HepG2 (cell line): ENCODE data around the gene CLPTM1. TPM values are rescaled to one million over a fixed set of nuclear protein-coding genes. Genes with fewer than 3 reads are reported as not detected.

Experiments used
- ATAC-seq: fragments of 200-7000 bp; cut with Tn5 transposase; 3 replicates; pipeline ENCODE4 v1.9.1; 2020; ENCODE audit warnings: mild to moderate bottlenecking, moderate library complexity
- BruUV-seq: library from RNA; stranded (reverse); fragments of 400-500 nt; replicated peaks from 2 replicates; lab custom pipeline; 2021; lab: Mats Ljungman, UMichigan
- CTCF ChIA-PET: fragments of 300-600 bp; formaldehyde crosslinking; extraction: SDS; loops from one replicate; lab custom pipeline; 2021; ENCODE audit warnings: low total read pairs, inconsistent platforms, low intra/inter-chr PET ratio; lab: Yijun Ruan, JAX
- POLR2A ChIA-PET: fragments of 350-600 bp; sonication (Branson Sonifier 250); formaldehyde crosslinking; loops from one replicate; lab custom pipeline; 2020; ENCODE audit warnings: antibody characterized with exemption, inconsistent platforms; lab: Yijun Ruan, JAX
- DNase-seq: peaks from one replicate; pipeline ENCODE4 v3.0.0-alpha.2; 2015; ENCODE audit warnings: low spot score
- FAIRE-seq: peaks from 3 replicates; lab custom pipeline; 2011; peaks lifted over from hg19 to GRCh38; lab: Jason Lieb, UNC
- H2AFZ ChIP-seq: one replicate; pipeline ENCODE4 v1.6.1; 2011; ENCODE audit warnings: low read length, inconsistent platforms
- H3K27ac ChIP-seq: fragments of 300-600 bp; 3 replicates; pipeline ENCODE4 v1.8.0; 2011; ENCODE audit warnings: mixed run types, mild to moderate bottlenecking, mixed read lengths, low read length, inconsistent platforms; ENCODE audit not compliant: insufficient read depth; ENCODE audit errors: extremely low read length
- H3K27me3 ChIP-seq, 2 experiments: fragments of 200-600 bp in 1 of 2; 2 replicates in 1 of 2; 3 replicates in 1 of 2; pipeline versions ENCODE4 v1.6.0 to v1.8.0; 2011; ENCODE audit warnings: low read length in 2 of 2, mild to moderate bottlenecking in 2 of 2, moderate library complexity in 2 of 2, inconsistent platforms in 1 of 2; ENCODE audit not compliant: insufficient read depth in 2 of 2, control insufficient read depth in 1 of 2
- H3K36me3 ChIP-seq, 2 experiments: fragments of 200-600 bp in 1 of 2; replicated peaks in 1 of 2; 2 replicates in 1 of 2; 3 replicates in 1 of 2; pipeline versions ENCODE4 v1.5.1 to v1.8.0; 2011; ENCODE audit warnings: low read length in 2 of 2, inconsistent platforms in 1 of 2; ENCODE audit not compliant: insufficient read depth in 2 of 2, control insufficient read depth in 1 of 2
- H3K4me1 ChIP-seq: 2 replicates; pipeline ENCODE4 v1.5.1; 2012; ENCODE audit warnings: low read length, inconsistent platforms; ENCODE audit not compliant: insufficient read depth
- H3K4me2 ChIP-seq: 2 replicates; pipeline ENCODE4 v1.6.0; 2011; ENCODE audit warnings: low read depth, low read length, inconsistent platforms
- H3K4me3 ChIP-seq, 3 experiments: fragments of 200-600 bp in 1 of 3; sonication (generic), shearing (Covaris generic) in 1 of 3; replicated peaks in 1 of 3; 2 replicates each; pipeline ENCODE4 v1.5.1; 2011 to 2016; ENCODE audit warnings: low read length in 3 of 3, inconsistent platforms in 2 of 3, low read depth in 2 of 3, mild to moderate bottlenecking in 2 of 3, control low read depth in 1 of 3, mixed read lengths in 1 of 3; ENCODE audit not compliant: insufficient read depth in 1 of 3
- H3K79me2 ChIP-seq: one replicate; pipeline ENCODE4 v1.6.1; 2011; ENCODE audit warnings: low read length, inconsistent platforms; ENCODE audit not compliant: insufficient read depth
- H3K9ac ChIP-seq: 2 replicates; pipeline ENCODE4 v1.6.0; 2011; ENCODE audit warnings: mild to moderate bottlenecking, low read depth, low read length, inconsistent platforms; ENCODE audit not compliant: insufficient read depth
- H3K9me3 ChIP-seq: 2 replicates; pipeline ENCODE4 v1.5.1; 2012; ENCODE audit warnings: mild to moderate bottlenecking, low read length
- H4K20me1 ChIP-seq: 2 replicates; pipeline ENCODE4 v1.6.0; 2011; ENCODE audit warnings: inconsistent platforms, mild to moderate bottlenecking, low read length, moderate library complexity; ENCODE audit not compliant: insufficient read depth
- AGO2 ChIP-seq: fragments of 200-400 bp; formaldehyde crosslinking; optimal IDR thresholded peaks from 2 replicates; pipeline ENCODE3; 2017; ENCODE audit warnings: mild to moderate bottlenecking, low read depth, low read length, moderate library complexity
- KDM1A ChIP-seq: IDR thresholded peaks from 2 replicates; pipeline ENCODE4 v1.6.1; 2016; ENCODE audit warnings: missing compliant biosample characterization
- RBFOX2 ChIP-seq: fragments of 200-400 bp; formaldehyde crosslinking; IDR thresholded peaks from 2 replicates; pipeline ENCODE4 v1.6.1; 2017; ENCODE audit warnings: low read depth, mild to moderate bottlenecking, low read length
- ZMYM3 ChIP-seq: sonication (generic); formaldehyde crosslinking; IDR thresholded peaks from 2 replicates; pipeline ENCODE4 v1.5.1; 2020; ENCODE audit warnings: mild to moderate bottlenecking, missing genetic modification reagents
- ZNF629 ChIP-seq: sonication (generic); formaldehyde crosslinking; conservative IDR thresholded peaks from 2 replicates; pipeline ENCODE4 v1.5.0; 2020; ENCODE audit warnings: missing genetic modification reagents
- WGBS: methylation state at CpG from one replicate; pipeline ENCODE4 v1.1.6; 2017; ENCODE audit warnings: low lambda C conversion rate; 5-methylcytosine and 5-hydroxymethylcytosine counted together
- in situ Hi-C: cut with HindIII; loops from 2 replicates; pipeline ENCODE4 v1.10.0; 2017; ENCODE audit warnings: low pct_unique_long_range_greater_than_20kb; ENCODE audit not compliant: extremely low pct_ligation_motif_present
- intact Hi-C: fragments of 100-400 bp; cut with micrococcal nuclease; formaldehyde crosslinking; loops from one replicate; pipeline ENCODE4 v1.10.0; 2022; ENCODE audit not compliant: unreplicated experiment
- polyA plus RNA-seq, 8 experiments: library from polyadenylated mRNA; depleted of rRNA in 3 of 8; stranded (reverse) in 7 of 8; unstranded in 1 of 8; fragments of >200 nt; fragmentation: Illumina TruSeq in 4 of 8; extraction: Trizol in 4 of 8; gene quantifications; 2 replicates each; pipeline versions ENCODE4 v1.2.1 to v1.2.3, GENCODE V29; 2011 to 2016; ENCODE audit warnings: low read depth in 4 of 8, missing spikeins in 1 of 8, mixed read lengths in 1 of 8; ENCODE audit not compliant: insufficient read depth in 1 of 8
- total RNA-seq, 5 experiments: library from RNA; depleted of rRNA; stranded (reverse); fragments of >200 nt; fragmentation: Illumina TruSeq; extraction: Trizol; gene quantifications; 2 replicates each; pipeline ENCODE4 v1.2.3, GENCODE V29; 2016; ENCODE audit warnings: low read depth in 1 of 5
- TF ChIP-seq, protein P1 (sequence below): sonication (generic); formaldehyde crosslinking; IDR thresholded peaks from 2 replicates; pipeline ENCODE4 v1.8.1; 2023; ENCODE audit warnings: mild to moderate bottlenecking, missing genetic modification reagents
- TF ChIP-seq, protein P2 (sequence below): sonication (generic); formaldehyde crosslinking; conservative IDR thresholded peaks from 2 replicates; pipeline ENCODE4 v1.4.0; 2020; ENCODE audit warnings: missing genetic modification reagents
- TF ChIP-seq, protein P3 (sequence below): sonication (generic); formaldehyde crosslinking; IDR thresholded peaks from 2 replicates; pipeline ENCODE4 v1.4.0; 2020; ENCODE audit warnings: missing genetic modification reagents
- TF ChIP-seq, protein P4 (sequence below): IDR thresholded peaks from 2 replicates; pipeline ENCODE4 v1.6.1; 2016; ENCODE audit warnings: missing biosample characterization, missing genetic modification reagents, low read depth
- TF ChIP-seq, protein P5 (sequence below): sonication (generic); formaldehyde crosslinking; IDR thresholded peaks from 2 replicates; pipeline ENCODE4 v1.4.0; 2020; ENCODE audit warnings: missing genetic modification reagents

Gene CLPTM1
- total and polyA plus RNA-seq, 2 of the 13 experiments (the other 11 are each of a cell fraction or from before 2014, with no cell fraction given) = 34.9 to 42.8 TPM

DNA sequence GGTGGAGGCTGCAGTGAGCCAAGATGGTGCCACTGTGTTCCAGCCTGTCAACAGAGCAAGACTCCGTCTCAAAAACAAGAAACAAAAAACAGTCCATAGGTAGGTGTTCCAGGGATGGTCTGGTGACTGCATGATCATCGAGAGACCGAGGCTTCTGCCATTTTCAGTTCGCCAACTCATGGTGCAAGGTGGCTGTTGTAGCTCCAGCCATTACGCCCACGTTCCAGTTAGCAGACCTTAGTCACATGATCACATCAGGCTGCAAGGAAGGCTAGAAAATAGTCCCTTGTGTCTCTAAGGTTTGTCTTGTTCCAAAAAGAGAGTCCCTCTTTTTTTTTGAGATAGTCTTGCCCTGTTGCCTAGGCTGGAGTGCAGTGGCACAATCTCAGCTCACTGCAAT, 80.6 kb downstream of the CLPTM1 start:
- Histone ChIP-seq H3K27me3 (no peaks in the 10 kb centered on the region; a peak in 1 of 5 replicates), H3K4me3 (no peak overlapping the region), H3K4me1 (peaks cover 32% of the 10 kb centered on the region), H4K20me1 (peaks cover 16% of the 10 kb centered on the region; the same call in 1 of the 2 replicates), H3K4me2 (no peak overlapping the region), H3K36me3 (peaks cover 0 to 9% of the 10 kb centered on the region in 2 experiments; a peak in 3 of 5 replicates), H3K9me3 (no peaks in the 10 kb centered on the region), H3K9ac (no peak overlapping the region), H3K27ac (no peak overlapping the region), H3K79me2 (peaks cover 18% of the 10 kb centered on the region), H2AFZ (no peak overlapping the region)
- intact Hi-C loops = no loop called here
- ATAC-seq = no peak
- FAIRE-seq = no peak
- WGBS = 92% methylated on average over 6 of the region's 6 CpGs
- BruUV-seq = no TSS peak
- TF ChIP-seq, protein P1, sequence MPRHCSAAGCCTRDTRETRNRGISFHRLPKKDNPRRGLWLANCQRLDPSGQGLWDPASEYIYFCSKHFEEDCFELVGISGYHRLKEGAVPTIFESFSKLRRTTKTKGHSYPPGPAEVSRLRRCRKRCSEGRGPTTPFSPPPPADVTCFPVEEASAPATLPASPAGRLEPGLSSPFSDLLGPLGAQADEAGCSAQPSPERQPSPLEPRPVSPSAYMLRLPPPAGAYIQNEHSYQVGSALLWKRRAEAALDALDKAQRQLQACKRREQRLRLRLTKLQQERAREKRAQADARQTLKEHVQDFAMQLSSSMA (CRISPR knock-in tag) = no peak
- TF ChIP-seq ZMYM3 = peak; percentile 43; the same call in 1 of the 2 replicates
- TF ChIP-seq, protein P2, sequence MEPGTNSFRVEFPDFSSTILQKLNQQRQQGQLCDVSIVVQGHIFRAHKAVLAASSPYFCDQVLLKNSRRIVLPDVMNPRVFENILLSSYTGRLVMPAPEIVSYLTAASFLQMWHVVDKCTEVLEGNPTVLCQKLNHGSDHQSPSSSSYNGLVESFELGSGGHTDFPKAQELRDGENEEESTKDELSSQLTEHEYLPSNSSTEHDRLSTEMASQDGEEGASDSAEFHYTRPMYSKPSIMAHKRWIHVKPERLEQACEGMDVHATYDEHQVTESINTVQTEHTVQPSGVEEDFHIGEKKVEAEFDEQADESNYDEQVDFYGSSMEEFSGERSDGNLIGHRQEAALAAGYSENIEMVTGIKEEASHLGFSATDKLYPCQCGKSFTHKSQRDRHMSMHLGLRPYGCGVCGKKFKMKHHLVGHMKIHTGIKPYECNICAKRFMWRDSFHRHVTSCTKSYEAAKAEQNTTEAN (CRISPR knock-in tag) = no peak
- CTCF ChIA-PET = no interaction called here
- POLR2A ChIA-PET = no interaction called here
- in situ Hi-C loops = no loop called here
- DNase-seq = no peak

DNA sequence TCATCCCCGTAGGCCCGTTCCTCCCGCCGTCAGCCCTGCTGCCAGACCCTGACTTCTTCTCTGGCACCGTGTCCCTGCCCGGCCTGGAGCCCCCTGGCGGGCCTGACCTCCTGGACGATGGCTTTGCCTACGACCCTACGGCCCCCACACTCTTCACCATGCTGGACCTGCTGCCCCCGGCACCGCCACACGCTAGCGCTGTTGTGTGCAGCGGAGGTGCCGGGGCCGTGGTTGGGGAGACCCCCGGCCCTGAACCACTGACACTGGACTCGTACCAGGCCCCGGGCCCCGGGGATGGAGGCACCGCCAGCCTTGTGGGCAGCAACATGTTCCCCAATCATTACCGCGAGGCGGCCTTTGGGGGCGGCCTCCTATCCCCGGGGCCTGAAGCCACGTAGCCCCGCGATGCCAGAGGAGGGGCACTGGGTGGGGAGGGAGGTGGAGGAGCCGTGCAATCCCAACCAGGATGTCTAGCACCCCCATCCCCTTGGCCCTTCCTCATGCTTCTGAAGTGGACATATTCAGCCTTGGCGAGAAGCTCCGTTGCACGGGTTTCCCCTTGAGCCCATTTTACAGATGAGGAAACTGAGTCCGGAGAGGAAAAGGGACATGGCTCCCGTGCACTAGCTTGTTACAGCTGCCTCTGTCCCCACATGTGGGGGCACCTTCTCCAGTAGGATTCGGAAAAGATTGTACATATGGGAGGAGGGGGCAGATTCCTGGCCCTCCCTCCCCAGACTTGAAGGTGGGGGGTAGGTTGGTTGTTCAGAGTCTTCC, 82.4 kb downstream of the CLPTM1 start:
- ATAC-seq (no peak), DNase-seq (no peak), FAIRE-seq (no peak)
- ChIA-PET POLR2A (interaction anchor here (1.2 to 2.2 kb wide), 5 partner anchors 8 to 37 kb away, joined by 3 to 14 read pairs (median 6); no protein-coding TSS in a partner anchor), CTCF (no interaction called here)
- Histone ChIP-seq H3K9me3 (no peaks in the 10 kb centered on the region), H3K4me2 (no peak overlapping the region), H3K79me2 (peaks cover 27% of the 10 kb centered on the region), H4K20me1 (peaks cover 16% of the 10 kb centered on the region; the same call in 1 of the 2 replicates), H3K4me1 (peaks cover 46% of the 10 kb centered on the region), H2AFZ (no peak overlapping the region), H3K27me3 (no peaks in the 10 kb centered on the region; a peak in 1 of 5 replicates), H3K27ac (no peak overlapping the region), H3K4me3 (no peak overlapping the region), H3K36me3 (peaks cover 1 to 21% of the 10 kb centered on the region in 2 experiments; a peak in 4 of 5 replicates), H3K9ac (no peak overlapping the region)
- intact Hi-C loops = no loop called here
- BruUV-seq = no TSS peak
- WGBS = 95% methylated on average over 37 of the region's 37 CpGs
- in situ Hi-C loops = no loop called here
- TF ChIP-seq, protein P3, sequence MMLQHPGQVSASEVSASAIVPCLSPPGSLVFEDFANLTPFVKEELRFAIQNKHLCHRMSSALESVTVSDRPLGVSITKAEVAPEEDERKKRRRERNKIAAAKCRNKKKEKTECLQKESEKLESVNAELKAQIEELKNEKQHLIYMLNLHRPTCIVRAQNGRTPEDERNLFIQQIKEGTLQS (CRISPR knock-in tag) = no peak
- TF ChIP-seq, protein P4, sequence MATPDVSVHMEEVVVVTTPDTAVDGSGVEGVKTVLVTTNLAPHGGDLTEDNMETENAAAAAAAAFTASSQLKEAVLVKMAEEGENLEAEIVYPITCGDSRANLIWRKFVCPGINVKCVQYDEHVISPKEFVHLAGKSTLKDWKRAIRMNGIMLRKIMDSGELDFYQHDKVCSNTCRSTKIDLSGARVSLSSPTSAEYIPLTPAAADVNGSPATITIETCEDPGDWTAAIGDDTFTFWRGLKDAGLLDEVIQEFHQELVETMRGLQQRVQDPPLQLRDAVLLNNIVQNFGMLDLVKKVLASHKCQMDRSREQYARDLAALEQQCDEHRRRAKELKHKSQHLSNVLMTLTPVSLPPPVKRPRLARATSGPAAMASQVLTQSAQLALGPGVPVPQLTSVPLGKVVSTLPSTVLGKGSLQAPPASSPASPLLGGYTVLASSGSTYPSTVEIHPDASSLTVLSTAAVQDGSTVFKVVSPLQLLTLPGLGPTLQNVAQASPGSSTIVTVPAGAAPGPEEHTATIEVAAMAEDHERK (CRISPR knock-in tag) = no peak
- TF ChIP-seq ZNF629 (CRISPR knock-in tag) = peak; percentile 94
- TF ChIP-seq, protein P5, sequence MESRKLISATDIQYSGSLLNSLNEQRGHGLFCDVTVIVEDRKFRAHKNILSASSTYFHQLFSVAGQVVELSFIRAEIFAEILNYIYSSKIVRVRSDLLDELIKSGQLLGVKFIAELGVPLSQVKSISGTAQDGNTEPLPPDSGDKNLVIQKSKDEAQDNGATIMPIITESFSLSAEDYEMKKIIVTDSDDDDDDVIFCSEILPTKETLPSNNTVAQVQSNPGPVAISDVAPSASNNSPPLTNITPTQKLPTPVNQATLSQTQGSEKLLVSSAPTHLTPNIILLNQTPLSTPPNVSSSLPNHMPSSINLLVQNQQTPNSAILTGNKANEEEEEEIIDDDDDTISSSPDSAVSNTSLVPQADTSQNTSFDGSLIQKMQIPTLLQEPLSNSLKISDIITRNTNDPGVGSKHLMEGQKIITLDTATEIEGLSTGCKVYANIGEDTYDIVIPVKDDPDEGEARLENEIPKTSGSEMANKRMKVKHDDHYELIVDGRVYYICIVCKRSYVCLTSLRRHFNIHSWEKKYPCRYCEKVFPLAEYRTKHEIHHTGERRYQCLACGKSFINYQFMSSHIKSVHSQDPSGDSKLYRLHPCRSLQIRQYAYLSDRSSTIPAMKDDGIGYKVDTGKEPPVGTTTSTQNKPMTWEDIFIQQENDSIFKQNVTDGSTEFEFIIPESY (CRISPR knock-in tag) = peak; percentile 17; the same call in 1 of the 2 replicates
- peak; percentile 83 for TF ChIP-seq ZMYM3
- 0 out of 2 replicates have a peak, but pooled peaks have one; percentile 33 for TF ChIP-seq KDM1A
- 0 out of 2 replicates have a peak, but pooled peaks have one; percentile 25 for TF ChIP-seq RBFOX2
- peak; percentile 55 for TF ChIP-seq AGO2
